Left lung (tissue), 10 donors: ENCODE results near the gene SLC35A4. TPM values are rescaled to one million over a fixed set of nuclear protein-coding genes. Genes with fewer than 3 reads are reported as not detected.
"Not testable (repeated sequence)": the region's sequence is repeated elsewhere in the genome, so short reads cannot be mapped to it uniquely, and the experiment has no call there.

Source experiments
- ATAC-seq: fragments of 200-7000 bp; cut with Tn5 transposase; one replicate; pipeline ENCODE4 v1.9.1; 2020; ENCODE audit warnings: moderate library complexity
- DNase-seq, 4 donors: peaks; one replicate each; pipeline ENCODE4 v3.0.0-alpha.2; 2013 to 2020
- H3K27ac ChIP-seq, 2 donors: fragments of 200-600 bp; sonication (generic) in 1 of 2; one replicate each; pipeline versions ENCODE4 v1.5.0 to v1.8.0; 2020 to 2021
- H3K27me3 ChIP-seq, 2 donors: fragments of 200-600 bp; sonication (generic) in 1 of 2; one replicate each; pipeline versions ENCODE4 v1.5.0 to v1.8.0; 2020 to 2021
- H3K36me3 ChIP-seq, 2 donors: fragments of 200-600 bp; sonication (generic) in 1 of 2; one replicate each; pipeline versions ENCODE4 v1.5.0 to v1.8.0; 2020 to 2021
- H3K4me1 ChIP-seq, 2 donors: fragments of 200-600 bp; one replicate each; pipeline ENCODE4 v1.8.0; 2021
- H3K4me3 ChIP-seq, 2 donors: fragments of 200-600 bp; sonication (generic) in 1 of 2; one replicate each; pipeline versions ENCODE4 v1.5.0 to v1.8.0; 2020 to 2021; ENCODE audit warnings: mild to moderate bottlenecking in 1 of 2
- H3K9me3 ChIP-seq, 2 donors: fragments of 200-600 bp; sonication (generic) in 1 of 2; one replicate each; pipeline versions ENCODE4 v1.5.0 to v1.8.0; 2020 to 2021
- CTCF ChIP-seq, 2 donors: fragments of 200-600 bp; sonication (generic) in 1 of 2; IDR thresholded peaks; one replicate each; pipeline versions ENCODE4 v1.5.0 to v1.8.0; 2021; ENCODE audit warnings: antibody characterized with exemption in 2 of 2
- intact Hi-C, 2 donors: fragments of 100-400 bp; cut with DNase I; formaldehyde crosslinking; loops; one replicate each; pipeline versions ENCODE4 v1.11.2 to v1.14.2; 2022
- polyA plus RNA-seq, 6 donors: library from polyadenylated mRNA; unstranded; fragments of 120-200 nt; gene quantifications; one replicate each; pipeline ENCODE4 v1.2.1, GENCODE V29; 2013; ENCODE audit not compliant: insufficient read length in 6 of 6
- total RNA-seq, 2 donors: library from RNA; stranded (reverse); fragmentation: NEBNext Ultra II Directional; extraction: Animal tissue kit (Norgen Biotek cat#: 25700); gene quantifications; one replicate each; pipeline ENCODE4 v1.2.1, GENCODE V29; 2021
- donor health status: DM: no; HTN: yes; CAD: no.
- donor health status: DM: no; HTN: no; CAD: no.

Gene SLC35A4
- total and polyA plus RNA-seq, 8 donors: 63.8 to 82.8 (median 77.6) TPM

- DNase-seq (no peak), ATAC-seq (no peak)
- Histone ChIP-seq H3K4me1 (peaks cover 8 to 52% of the 10 kb centered on the region in 2 donors), H3K9me3 (no peaks in the 10 kb centered on the region), H3K36me3 (peaks cover 0 to 10% of the 10 kb centered on the region in 2 donors), H3K4me3 (no peak overlapping the region), H3K27ac (no peak overlapping the region), H3K27me3 (no peaks in the 10 kb centered on the region)
- intact Hi-C loops: loop anchor here in 1 of 2 donors (10.0 kb wide), 1 partner anchor 61 kb away; the partner anchor contains the start of genes CD14 and TMCO6
- TF ChIP-seq CTCF (IDR thresholded peaks at IDR 0.05): no peak
Observed at GRCh38 chr5:140573683-140574082, 9.1 kb downstream of the SLC35A4 start.

GRCh38 chr5:140574165-140574564 is 9.5 kb downstream of the SLC35A4 start:
- H3K4me3 ChIP-seq: no peak overlapping the region
- H3K27me3 ChIP-seq: no peaks in the 10 kb centered on the region
- H3K36me3 ChIP-seq: peaks cover 0 to 10% of the 10 kb centered on the region in 2 donors
- ATAC-seq (peak; percentile 66), DNase-seq (no peak)
- no peaks in the 10 kb centered on the region for H3K9me3 ChIP-seq
- H3K4me1 ChIP-seq: peaks cover 4 to 47% of the 10 kb centered on the region in 2 donors
- intact Hi-C loops: loop anchor here in 1 of 2 donors (10.0 kb wide), 1 partner anchor 61 kb away; the partner anchor contains the start of genes CD14 and TMCO6
- no peak for TF ChIP-seq CTCF (IDR thresholded peaks at IDR 0.05)
- H3K27ac ChIP-seq: no peak overlapping the region

- no peaks in the 10 kb centered on the region for H3K9me3 ChIP-seq
- H3K27me3 ChIP-seq: no peaks in the 10 kb centered on the region
- DNase-seq (peak in 1 of 4 donors; percentile 82), ATAC-seq (peak; percentile 85)
- H3K27ac ChIP-seq: no peak overlapping the region
- peaks cover 0 to 6% of the 10 kb centered on the region in 2 donors for H3K36me3 ChIP-seq
- intact Hi-C loops: loop anchor here in 1 of 2 donors (10.0 kb wide), 1 partner anchor 59 kb away; the partner anchor contains the start of genes CD14 and TMCO6
- peaks cover 0 to 36% of the 10 kb centered on the region in 2 donors for H3K4me1 ChIP-seq
- H3K4me3 ChIP-seq: no peak overlapping the region
- TF ChIP-seq CTCF (IDR thresholded peaks at IDR 0.05): peak; percentile 38 to 67
Observed at GRCh38 chr5:140575309-140575708, 10.7 kb downstream of the SLC35A4 start.

GRCh38 chr5:140576776-140577201 is 12.2 kb downstream of the SLC35A4 start:
- peak overlapping the region; percentile 62 to 77 for H3K27ac ChIP-seq
- no peaks in the 10 kb centered on the region for H3K9me3 ChIP-seq
- no peak for TF ChIP-seq CTCF (IDR thresholded peaks at IDR 0.05)
- ATAC-seq: peak; percentile 31
- intact Hi-C loops: loop anchor here in 1 of 2 donors (10.0 kb wide), 1 partner anchor 58 kb away; the partner anchor contains the start of genes CD14 and TMCO6
- no peak for DNase-seq
- no peaks in the 10 kb centered on the region for H3K27me3 ChIP-seq
- peaks cover 0 to 5% of the 10 kb centered on the region in 2 donors for H3K36me3 ChIP-seq
- peaks cover 0 to 41% of the 10 kb centered on the region in 2 donors for H3K4me1 ChIP-seq
- H3K4me3 ChIP-seq: no peak overlapping the region

- not testable (repeated sequence) for H3K4me3 ChIP-seq, H3K36me3 ChIP-seq, H3K27me3 ChIP-seq, ATAC-seq, DNase-seq, H3K27ac ChIP-seq, H3K9me3 ChIP-seq
- peaks cover 0 to 36% of the 10 kb centered on the region in 2 donors for H3K4me1 ChIP-seq
- intact Hi-C loops: loop anchor here in 1 of 2 donors (10.0 kb wide), 1 partner anchor 56 kb away; the partner anchor contains the start of genes CD14 and TMCO6
Observed at GRCh38 chr5:140579188-140579747, 14.6 kb downstream of the SLC35A4 start.
